CD14-positive monocyte (primary cell): Measurements from ENCODE around the gene LMAN1. TPM values are rescaled to one million over a fixed set of nuclear protein-coding genes. Genes with fewer than 3 reads are reported as not detected.

Source experiments
- DNase-seq, 3 donors: peaks; one replicate each; pipeline ENCODE4 v3.0.0-alpha.2; 2011 to 2022
- H2AFZ ChIP-seq: 2 replicates; pipeline ENCODE4 v1.6.0; 2012; ENCODE audit warnings: mild to moderate bottlenecking, low read depth, low read length, inconsistent platforms; ENCODE audit not compliant: insufficient read depth, poor library complexity, severe bottlenecking
- H3K27ac ChIP-seq, 2 donors: 1 replicate in 1 of 2; 2 replicates in 1 of 2; pipeline ENCODE4 v1.5.1; 2012 to 2013; ENCODE audit warnings: low read length in 2 of 2, control low read depth in 1 of 2, inconsistent platforms in 1 of 2, low read depth in 1 of 2, mild to moderate bottlenecking in 1 of 2
- H3K27me3 ChIP-seq, 2 donors: one replicate each; pipeline versions ENCODE4 v1.6.0 to v1.6.1; 2011 to 2013; ENCODE audit warnings: low read length in 2 of 2; ENCODE audit not compliant: control insufficient read depth in 2 of 2, insufficient read depth in 2 of 2
- H3K36me3 ChIP-seq, 2 donors: replicated peaks in 1 of 2; 1 replicate in 1 of 2; 2 replicates in 1 of 2; pipeline versions ENCODE4 v1.5.1 to v1.6.1; 2012 to 2013; ENCODE audit warnings: low read length in 2 of 2, control low read depth in 1 of 2, inconsistent platforms in 1 of 2, mild to moderate bottlenecking in 1 of 2; ENCODE audit not compliant: insufficient read depth in 2 of 2, control insufficient read depth in 1 of 2
- H3K4me1 ChIP-seq, 2 donors: 1 replicate in 1 of 2; 2 replicates in 1 of 2; pipeline versions ENCODE4 v1.5.1 to v1.6.1; 2012 to 2013; ENCODE audit warnings: low read length in 2 of 2, control low read depth in 1 of 2, inconsistent platforms in 1 of 2, mild to moderate bottlenecking in 1 of 2, moderate library complexity in 1 of 2; ENCODE audit not compliant: insufficient read depth in 2 of 2, control insufficient read depth in 1 of 2
- H3K4me2 ChIP-seq: replicated peaks from 2 replicates; pipeline ENCODE3; 2012; ENCODE audit warnings: low read length, moderate library complexity, mild to moderate bottlenecking; ENCODE audit not compliant: poor library complexity, severe bottlenecking; ENCODE audit errors: extremely low read depth
- H3K4me3 ChIP-seq, 3 experiments: fragments of 200-600 bp in 1 of 3; sonication (generic) in 1 of 3; replicated peaks in 1 of 3; 1 replicate in 2 of 3; 2 replicates in 1 of 3; pipeline ENCODE4 v1.5.1; 2011 to 2013; ENCODE audit warnings: low read length in 3 of 3, mild to moderate bottlenecking in 3 of 3, control low read depth in 2 of 3, low read depth in 2 of 3, inconsistent platforms in 1 of 3, moderate library complexity in 1 of 3
- H3K79me2 ChIP-seq: 2 replicates; pipeline ENCODE4 v1.6.0; 2012; ENCODE audit warnings: mild to moderate bottlenecking, control low read depth, inconsistent platforms, low read length, moderate library complexity; ENCODE audit not compliant: insufficient read depth
- H3K9ac ChIP-seq: 2 replicates; pipeline ENCODE4 v1.6.0; 2017; ENCODE audit warnings: low read length, mild to moderate bottlenecking; ENCODE audit not compliant: insufficient read depth, poor library complexity, severe bottlenecking
- H3K9me3 ChIP-seq, 2 donors: replicated peaks in 1 of 2; 1 replicate in 1 of 2; 2 replicates in 1 of 2; pipeline versions ENCODE4 v1.5.1 to v1.6.1; 2012 to 2013; ENCODE audit warnings: low read length in 2 of 2, control low read depth in 1 of 2; ENCODE audit not compliant: control insufficient read depth in 1 of 2, insufficient read depth in 1 of 2
- H4K20me1 ChIP-seq: 2 replicates; pipeline ENCODE4 v1.6.0; 2012; ENCODE audit warnings: mild to moderate bottlenecking, low read length, control low read depth, moderate library complexity; ENCODE audit not compliant: insufficient read depth
- H3K27ac Mint-ChIP-seq, 7 donors: one replicate each; pipeline ENCODE4 v1.8.0; 2020; ENCODE audit warnings: mild to moderate bottlenecking in 7 of 7, mixed read lengths in 7 of 7, moderate library complexity in 6 of 7, inconsistent platforms in 2 of 7
- H3K27me3 Mint-ChIP-seq, 3 donors: one replicate each; pipeline ENCODE4 v1.8.0; 2021 to 2022; ENCODE audit warnings: low read depth in 3 of 3, mild to moderate bottlenecking in 3 of 3, mixed read lengths in 3 of 3, moderate library complexity in 3 of 3, inconsistent platforms in 1 of 3
- H3K36me3 Mint-ChIP-seq, 2 donors: one replicate each; pipeline ENCODE4 v1.8.0; 2020; ENCODE audit warnings: mixed read lengths in 2 of 2, inconsistent platforms in 1 of 2, mild to moderate bottlenecking in 1 of 2
- H3K4me1 Mint-ChIP-seq: one replicate; pipeline ENCODE4 v1.8.0; 2020; ENCODE audit warnings: mild to moderate bottlenecking, mixed read lengths
- H3K4me3 Mint-ChIP-seq, 2 donors: one replicate each; pipeline ENCODE4 v1.8.0; 2020; ENCODE audit warnings: mild to moderate bottlenecking in 2 of 2, mixed read lengths in 2 of 2, moderate library complexity in 1 of 2
- H3K9me3 Mint-ChIP-seq, 7 donors: one replicate each; pipeline ENCODE4 v1.8.0; 2020 to 2022; ENCODE audit warnings: mixed read lengths in 7 of 7, mild to moderate bottlenecking in 6 of 7, moderate library complexity in 6 of 7, inconsistent platforms in 2 of 7
- WGBS: methylation state at CpG from one replicate; pipeline ENCODE4 v1.1.5; 2013; ENCODE audit warnings: missing lambda C conversion rate; ENCODE audit not compliant: insufficient coverage; 5-methylcytosine and 5-hydroxymethylcytosine counted together
- intact Hi-C, 2 donors: fragments of 100-400 bp; cut with micrococcal nuclease; formaldehyde crosslinking; loops; one replicate each; pipeline versions ENCODE4 v1.15.0 to v1.15.1; 2023
- polyA plus RNA-seq, 3 donors: library from polyadenylated mRNA; depleted of rRNA in 1 of 3; unstranded in 2 of 3; stranded (reverse) in 1 of 3; fragments of 300-500 nt in 2 of 3; fragments of >200 nt in 1 of 3; fragmentation: Illumina TruSeq in 2 of 3; gene quantifications; 1 replicate in 2 of 3; 2 replicates in 1 of 3; pipeline ENCODE4 v1.2.3, GENCODE V29; 2012 to 2021
- TF ChIP-seq, protein P1 (sequence below): fragments of 200-600 bp; IDR thresholded peaks from one replicate; pipeline ENCODE4 v1.8.0; 2022; ENCODE audit warnings: antibody characterized with exemption, mild to moderate bottlenecking

The LMAN1 gene
- polyA plus RNA-seq, 3 donors, result 4.7 to 10.9 (median 7.6) TPM

DNA sequence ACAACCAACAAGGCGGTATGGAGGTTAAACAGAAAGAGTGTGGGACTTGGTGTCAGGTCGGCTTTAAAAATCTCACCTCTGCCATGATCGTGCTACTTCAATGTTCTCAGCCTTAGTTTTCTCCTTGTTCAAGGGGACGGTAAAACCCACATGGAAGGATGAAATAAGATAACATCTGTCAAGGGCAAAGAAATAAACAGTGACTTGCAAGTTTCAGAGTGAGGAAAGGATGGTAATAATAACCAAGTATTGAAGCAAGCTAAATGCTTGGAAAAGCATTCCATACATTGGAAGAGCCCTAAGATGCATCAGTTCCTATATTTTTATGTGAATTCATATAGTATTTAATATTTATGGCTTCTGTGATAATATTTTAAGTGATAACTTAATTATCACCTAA is 29.8 kb upstream of the LMAN1 start:
- peaks cover 5 to 8% (median 6%) of the 10 kb centered on the region in 3 donors for H3K27me3 Mint-ChIP-seq
- H3K4me3 ChIP-seq, result no peak overlapping the region
- 57% methylated on average over 2 of the region's 4 CpGs for WGBS
- H3K36me3 ChIP-seq, result no peaks in the 10 kb centered on the region
- H3K9me3 Mint-ChIP-seq, result no peaks in the 10 kb centered on the region
- no peak overlapping the region for H2AFZ ChIP-seq
- peaks cover 7 to 8% of the 10 kb centered on the region in 2 donors for H3K4me1 ChIP-seq
- H3K9ac ChIP-seq, result no peak overlapping the region
- H4K20me1 ChIP-seq, result no peaks in the 10 kb centered on the region
- no peak overlapping the region for H3K27ac ChIP-seq
- no peaks in the 10 kb centered on the region for H3K9me3 ChIP-seq
- intact Hi-C loops, result no loop called here
- H3K79me2 ChIP-seq, result no peaks in the 10 kb centered on the region
- no peak for DNase-seq
- H3K4me1 Mint-ChIP-seq, result peaks cover 14% of the 10 kb centered on the region
- no peak overlapping the region for H3K27ac Mint-ChIP-seq
- no peak overlapping the region for H3K4me3 Mint-ChIP-seq
- no peak overlapping the region for H3K4me2 ChIP-seq
- H3K36me3 Mint-ChIP-seq, result no peaks in the 10 kb centered on the region
- TF ChIP-seq, protein P1, sequence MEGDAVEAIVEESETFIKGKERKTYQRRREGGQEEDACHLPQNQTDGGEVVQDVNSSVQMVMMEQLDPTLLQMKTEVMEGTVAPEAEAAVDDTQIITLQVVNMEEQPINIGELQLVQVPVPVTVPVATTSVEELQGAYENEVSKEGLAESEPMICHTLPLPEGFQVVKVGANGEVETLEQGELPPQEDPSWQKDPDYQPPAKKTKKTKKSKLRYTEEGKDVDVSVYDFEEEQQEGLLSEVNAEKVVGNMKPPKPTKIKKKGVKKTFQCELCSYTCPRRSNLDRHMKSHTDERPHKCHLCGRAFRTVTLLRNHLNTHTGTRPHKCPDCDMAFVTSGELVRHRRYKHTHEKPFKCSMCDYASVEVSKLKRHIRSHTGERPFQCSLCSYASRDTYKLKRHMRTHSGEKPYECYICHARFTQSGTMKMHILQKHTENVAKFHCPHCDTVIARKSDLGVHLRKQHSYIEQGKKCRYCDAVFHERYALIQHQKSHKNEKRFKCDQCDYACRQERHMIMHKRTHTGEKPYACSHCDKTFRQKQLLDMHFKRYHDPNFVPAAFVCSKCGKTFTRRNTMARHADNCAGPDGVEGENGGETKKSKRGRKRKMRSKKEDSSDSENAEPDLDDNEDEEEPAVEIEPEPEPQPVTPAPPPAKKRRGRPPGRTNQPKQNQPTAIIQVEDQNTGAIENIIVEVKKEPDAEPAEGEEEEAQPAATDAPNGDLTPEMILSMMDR, result no peak
- H3K27me3 ChIP-seq, result no peaks in the 10 kb centered on the region

DNA sequence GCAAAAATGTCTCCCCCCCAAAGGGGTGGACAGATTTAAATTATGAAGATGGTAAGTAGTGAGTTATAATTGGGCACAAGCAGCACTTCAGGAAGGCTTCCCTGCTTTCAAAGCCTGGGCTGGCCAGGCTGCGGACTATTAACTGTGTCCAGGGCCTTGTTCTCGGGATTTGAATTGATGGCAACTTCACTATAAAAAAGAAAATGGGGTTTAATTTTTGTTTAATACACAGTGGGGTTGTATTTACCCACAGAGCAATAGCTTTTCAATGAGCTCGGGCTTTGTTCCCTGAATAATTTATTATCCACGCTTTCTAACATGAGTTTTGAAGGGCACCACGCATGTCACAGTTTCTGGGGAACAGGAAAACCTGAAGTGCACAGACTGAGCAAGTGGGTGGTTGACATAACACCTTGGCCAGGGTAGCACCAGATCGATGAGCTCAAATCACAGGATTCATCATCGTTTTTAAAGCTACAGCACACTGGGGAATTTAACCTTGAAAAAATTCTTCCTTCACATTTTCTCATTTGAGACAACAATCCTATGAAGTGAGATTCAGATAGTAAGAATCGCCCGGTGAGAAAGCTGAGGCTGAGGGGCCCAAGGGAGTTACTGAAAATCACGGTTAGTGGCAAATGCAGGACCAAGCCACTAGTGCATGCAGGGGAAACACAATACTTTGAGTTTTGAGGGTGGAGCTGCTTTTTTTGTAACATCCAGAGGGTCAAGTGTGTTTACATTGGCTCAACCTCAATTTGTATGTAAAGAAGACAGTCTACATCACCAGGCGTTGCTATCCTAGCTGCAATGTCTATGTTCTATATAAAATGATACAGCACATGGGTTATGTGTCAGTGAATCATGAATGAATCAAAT is 28.9 kb upstream of the LMAN1 start:
- Histone ChIP-seq H3K27ac (no peak overlapping the region), H3K36me3 (no peaks in the 10 kb centered on the region), H3K9me3 (no peaks in the 10 kb centered on the region), H3K79me2 (no peaks in the 10 kb centered on the region), H3K4me2 (no peak overlapping the region), H3K4me3 (no peak overlapping the region), H4K20me1 (no peaks in the 10 kb centered on the region), H3K9ac (no peak overlapping the region), H3K27me3 (no peaks in the 10 kb centered on the region), H3K4me1 (peaks cover 7 to 8% of the 10 kb centered on the region in 2 donors), H2AFZ (no peak overlapping the region)
- TF ChIP-seq, protein P1, result no peak
- Mint-ChIP-seq H3K27ac (no peak overlapping the region), H3K9me3 (no peaks in the 10 kb centered on the region), H3K4me3 (no peak overlapping the region), H3K36me3 (no peaks in the 10 kb centered on the region), H3K4me1 (peaks cover 14% of the 10 kb centered on the region), H3K27me3 (peaks cover 2 to 8% (median 5%) of the 10 kb centered on the region in 3 donors)
- intact Hi-C loops, result no loop called here
- 94% methylated on average over 5 of the region's 11 CpGs for WGBS
- no peak for DNase-seq
